ENCODE data around the gene OPN3. TPM values are rescaled to one million over a fixed set of nuclear protein-coding genes. Genes with fewer than 3 reads are reported as not detected.

The OPN3 gene
- total and polyA plus RNA-seq, 9 of the 15 experiments (the other 6 are each of a cell fraction or from before 2014, with no cell fraction given): 4.2 to 34.6 (median 17.0) TPM

DNA sequence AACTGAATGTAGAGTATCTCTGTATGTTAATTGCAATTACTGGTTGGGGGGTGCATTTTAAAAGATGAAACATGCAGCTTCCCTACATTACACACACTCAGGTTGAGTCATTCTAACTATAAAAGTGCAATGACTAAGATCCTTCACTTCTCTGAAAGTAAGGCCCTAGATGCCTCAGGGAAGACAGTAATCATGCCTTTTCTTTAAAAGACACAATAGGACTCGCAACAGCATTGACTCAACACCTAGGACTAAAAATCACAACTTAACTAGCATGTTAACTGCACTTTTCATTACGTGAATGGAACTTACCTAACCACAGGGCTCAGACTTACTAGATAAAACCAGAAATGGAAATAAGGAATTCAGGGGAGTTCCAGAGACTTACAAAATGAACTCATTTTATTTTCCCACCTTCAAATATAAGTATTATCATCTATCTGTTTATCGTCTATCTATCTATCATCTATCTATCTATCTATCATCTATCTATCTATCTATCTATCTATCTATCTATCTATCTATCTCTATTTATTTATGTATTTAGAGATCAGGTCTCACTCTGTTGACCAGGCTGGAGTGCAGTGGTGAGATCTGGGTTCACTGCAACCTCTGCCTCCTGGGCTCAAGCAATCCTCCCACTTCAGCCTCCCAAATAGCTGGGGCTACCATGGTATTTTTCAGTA lies 47.8 kb downstream of the OPN3 start:
- ChIA-PET POLR2A (interaction anchor here (0.5 kb wide), 1 partner anchor 17 kb away, joined by 3 read pairs; no protein-coding TSS in a partner anchor), CTCF (ENCODE audit: low intra/inter-chr PET ratio) (no interaction called here)
- peaks cover 4 to 9% of the 10 kb centered on the region in 2 experiments; a peak in 4 of 5 replicates for H3K4me1 ChIP-seq (replicated peaks in 1 of 2; ENCODE audit: control insufficient read depth in 2 of 2, insufficient read depth in 2 of 2, low read length in 2 of 2)
- no peak overlapping the region for H3K9ac ChIP-seq (ENCODE audit: insufficient read depth in 1 of 2, low read depth in 2 of 2, low read length in 2 of 2)
- intact Hi-C loops (cut with micrococcal nuclease): loop anchor here (10.0 kb wide), 1 partner anchor 708 kb away; no protein-coding TSS in a partner anchor
- in situ Hi-C loops (cut with MboI): loop anchor here (5.0 kb wide), 1 partner anchor 40 kb away; no protein-coding TSS in a partner anchor
- H4K20me1 ChIP-seq (replicated peaks; ENCODE audit: control insufficient read depth, insufficient read depth, low read length): no peaks in the 10 kb centered on the region
- WGBS (ENCODE audit: insufficient coverage, low coverage, missing lambda C conversion rate): 27% methylated on average over 3 of the region's 3 CpGs
- H3K4me3 ChIP-seq: no peak overlapping the region
- BruUV-seq (replicated peaks): no TSS peak
- H3K4me2 ChIP-seq (ENCODE audit: insufficient read depth, low read length): no peak overlapping the region
- no peak for FAIRE-seq
- DNase-seq (ENCODE audit: extremely low read depth in 1 of 4, low spot score in 3 of 4): peak in 1 of 4 experiments; percentile 2
- H3K27ac ChIP-seq (ENCODE audit: extremely low read depth, low read depth, low read length): no peak overlapping the region
- no peak overlapping the region for H2AFZ ChIP-seq (ENCODE audit: low read depth, low read length)
- no peaks in the 10 kb centered on the region for H3K27me3 ChIP-seq (ENCODE audit: control insufficient read depth in 2 of 2, insufficient read depth in 2 of 2, low read length in 2 of 2)
- peaks cover 7% of the 10 kb centered on the region; the same call in 1 of the 3 replicates for H3K36me3 ChIP-seq (ENCODE audit: control insufficient read depth, insufficient read depth, low read length)
- no peak for ATAC-seq
- H3K9me3 ChIP-seq (replicated peaks; ENCODE audit: control insufficient read depth, insufficient read depth, low read depth, low read length): no peaks in the 10 kb centered on the region
- H3K9me1 ChIP-seq (ENCODE audit: control insufficient read depth, insufficient read depth, low read length): no peaks in the 10 kb centered on the region
- no peaks in the 10 kb centered on the region for H3K79me2 ChIP-seq (ENCODE audit: control insufficient read depth, insufficient read depth, low read length)
- no peak for TF ChIP-seq CHCHD3 (CRISPR knock-in tag; IDR thresholded peaks at IDR 0.05)
- TF ChIP-seq PPARD (CRISPR knock-in tag; IDR thresholded peaks at IDR 0.05): no peak
- TF ChIP-seq BRF1 (IDR thresholded peaks at IDR 0.05; ENCODE audit: borderline replicate concordance, extremely low read depth, insufficient read length): no peak
- no peak for TF ChIP-seq RNF2 (IDR thresholded peaks at IDR 0.05)
- TF ChIP-seq BRD4 (IDR thresholded peaks at IDR 0.05): no peak
- TF ChIP-seq MTA1 (IDR thresholded peaks at IDR 0.05; ENCODE audit: borderline replicate concordance): 0 out of 2 replicates have a peak, but pooled peaks have one; percentile 26
- TF ChIP-seq, protein P1, sequence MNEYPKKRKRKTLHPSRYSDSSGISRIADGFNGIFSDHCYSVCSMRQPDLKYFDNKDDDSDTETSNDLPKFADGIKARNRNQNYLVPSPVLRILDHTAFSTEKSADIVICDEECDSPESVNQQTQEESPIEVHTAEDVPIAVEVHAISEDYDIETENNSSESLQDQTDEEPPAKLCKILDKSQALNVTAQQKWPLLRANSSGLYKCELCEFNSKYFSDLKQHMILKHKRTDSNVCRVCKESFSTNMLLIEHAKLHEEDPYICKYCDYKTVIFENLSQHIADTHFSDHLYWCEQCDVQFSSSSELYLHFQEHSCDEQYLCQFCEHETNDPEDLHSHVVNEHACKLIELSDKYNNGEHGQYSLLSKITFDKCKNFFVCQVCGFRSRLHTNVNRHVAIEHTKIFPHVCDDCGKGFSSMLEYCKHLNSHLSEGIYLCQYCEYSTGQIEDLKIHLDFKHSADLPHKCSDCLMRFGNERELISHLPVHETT (CRISPR knock-in tag; conservative IDR thresholded peaks at IDR 0.05 in 1 of 2, IDR thresholded peaks at IDR 0.05 in 1 of 2): no peak
- TF ChIP-seq SNIP1 (IDR thresholded peaks at IDR 0.05; ENCODE audit: low read depth): no peak
- no peak for TF ChIP-seq BCOR (IDR thresholded peaks at IDR 0.05)
- TF ChIP-seq, protein P2, sequence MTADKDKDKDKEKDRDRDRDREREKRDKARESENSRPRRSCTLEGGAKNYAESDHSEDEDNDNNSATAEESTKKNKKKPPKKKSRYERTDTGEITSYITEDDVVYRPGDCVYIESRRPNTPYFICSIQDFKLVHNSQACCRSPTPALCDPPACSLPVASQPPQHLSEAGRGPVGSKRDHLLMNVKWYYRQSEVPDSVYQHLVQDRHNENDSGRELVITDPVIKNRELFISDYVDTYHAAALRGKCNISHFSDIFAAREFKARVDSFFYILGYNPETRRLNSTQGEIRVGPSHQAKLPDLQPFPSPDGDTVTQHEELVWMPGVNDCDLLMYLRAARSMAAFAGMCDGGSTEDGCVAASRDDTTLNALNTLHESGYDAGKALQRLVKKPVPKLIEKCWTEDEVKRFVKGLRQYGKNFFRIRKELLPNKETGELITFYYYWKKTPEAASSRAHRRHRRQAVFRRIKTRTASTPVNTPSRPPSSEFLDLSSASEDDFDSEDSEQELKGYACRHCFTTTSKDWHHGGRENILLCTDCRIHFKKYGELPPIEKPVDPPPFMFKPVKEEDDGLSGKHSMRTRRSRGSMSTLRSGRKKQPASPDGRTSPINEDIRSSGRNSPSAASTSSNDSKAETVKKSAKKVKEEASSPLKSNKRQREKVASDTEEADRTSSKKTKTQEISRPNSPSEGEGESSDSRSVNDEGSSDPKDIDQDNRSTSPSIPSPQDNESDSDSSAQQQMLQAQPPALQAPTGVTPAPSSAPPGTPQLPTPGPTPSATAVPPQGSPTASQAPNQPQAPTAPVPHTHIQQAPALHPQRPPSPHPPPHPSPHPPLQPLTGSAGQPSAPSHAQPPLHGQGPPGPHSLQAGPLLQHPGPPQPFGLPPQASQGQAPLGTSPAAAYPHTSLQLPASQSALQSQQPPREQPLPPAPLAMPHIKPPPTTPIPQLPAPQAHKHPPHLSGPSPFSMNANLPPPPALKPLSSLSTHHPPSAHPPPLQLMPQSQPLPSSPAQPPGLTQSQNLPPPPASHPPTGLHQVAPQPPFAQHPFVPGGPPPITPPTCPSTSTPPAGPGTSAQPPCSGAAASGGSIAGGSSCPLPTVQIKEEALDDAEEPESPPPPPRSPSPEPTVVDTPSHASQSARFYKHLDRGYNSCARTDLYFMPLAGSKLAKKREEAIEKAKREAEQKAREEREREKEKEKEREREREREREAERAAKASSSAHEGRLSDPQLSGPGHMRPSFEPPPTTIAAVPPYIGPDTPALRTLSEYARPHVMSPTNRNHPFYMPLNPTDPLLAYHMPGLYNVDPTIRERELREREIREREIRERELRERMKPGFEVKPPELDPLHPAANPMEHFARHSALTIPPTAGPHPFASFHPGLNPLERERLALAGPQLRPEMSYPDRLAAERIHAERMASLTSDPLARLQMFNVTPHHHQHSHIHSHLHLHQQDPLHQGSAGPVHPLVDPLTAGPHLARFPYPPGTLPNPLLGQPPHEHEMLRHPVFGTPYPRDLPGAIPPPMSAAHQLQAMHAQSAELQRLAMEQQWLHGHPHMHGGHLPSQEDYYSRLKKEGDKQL (CRISPR knock-in tag; IDR thresholded peaks at IDR 0.05; ENCODE audit: borderline replicate concordance): no peak
- TF ChIP-seq GTF2A2 (tag; IDR thresholded peaks at IDR 0.05): no peak
- TF ChIP-seq, protein P3, sequence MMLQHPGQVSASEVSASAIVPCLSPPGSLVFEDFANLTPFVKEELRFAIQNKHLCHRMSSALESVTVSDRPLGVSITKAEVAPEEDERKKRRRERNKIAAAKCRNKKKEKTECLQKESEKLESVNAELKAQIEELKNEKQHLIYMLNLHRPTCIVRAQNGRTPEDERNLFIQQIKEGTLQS (IDR thresholded peaks at IDR 0.05): peak; percentile 79
- TF ChIP-seq, protein P3 (CRISPR knock-in tag; conservative IDR thresholded peaks at IDR 0.05): no peak
- TF ChIP-seq KLF16 (IDR thresholded peaks at IDR 0.05): no peak
- TF ChIP-seq TAF1 (IDR thresholded peaks at IDR 0.05; ENCODE audit: control insufficient read depth, extremely low read depth, insufficient read depth, low read length, severe bottlenecking): no peak
